ENCODE measurements around the gene TULP1.

The TULP1 gene

GRCh38 chr6:35481226-35481625, 31.5 kb downstream of the TULP1 start:
- no peak for DNase-seq

- no peak for DNase-seq
Measured at GRCh38 chr6:35480176-35480575, 32.5 kb downstream of the TULP1 start.

GRCh38 chr6:35478259-35478658, 34.4 kb downstream of the TULP1 start:
- no peak for DNase-seq

- DNase-seq: no peak
Measured at GRCh38 chr6:35477551-35478179, 35.0 kb downstream of the TULP1 start.

DNA sequence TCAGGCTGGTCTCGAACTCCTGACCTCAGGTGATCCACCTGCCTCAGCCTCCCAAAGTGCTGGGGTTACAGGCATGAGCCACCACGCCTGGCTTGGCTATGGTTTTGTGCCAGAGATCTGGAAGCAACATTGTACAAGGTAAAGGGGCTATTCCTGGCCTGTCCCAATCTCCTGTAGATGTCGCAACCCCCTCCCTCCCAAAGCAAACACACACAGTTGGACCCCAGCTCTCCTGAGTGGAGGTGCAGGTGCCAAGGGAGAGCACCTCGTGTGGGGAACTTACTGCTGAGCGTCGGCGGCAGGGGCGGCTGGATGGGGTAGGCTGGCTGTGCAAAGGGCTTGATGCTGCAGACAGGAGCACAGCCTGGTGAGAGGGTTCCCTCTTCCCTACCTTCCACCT, 35.7 kb downstream of the TULP1 start:
- no peak for DNase-seq

GRCh38 chr6:35476004-35476403, 36.7 kb downstream of the TULP1 start:
- no peak for DNase-seq

GRCh38 chr6:35475573-35475972, 37.1 kb downstream of the TULP1 start:
- DNase-seq: no peak

DNA sequence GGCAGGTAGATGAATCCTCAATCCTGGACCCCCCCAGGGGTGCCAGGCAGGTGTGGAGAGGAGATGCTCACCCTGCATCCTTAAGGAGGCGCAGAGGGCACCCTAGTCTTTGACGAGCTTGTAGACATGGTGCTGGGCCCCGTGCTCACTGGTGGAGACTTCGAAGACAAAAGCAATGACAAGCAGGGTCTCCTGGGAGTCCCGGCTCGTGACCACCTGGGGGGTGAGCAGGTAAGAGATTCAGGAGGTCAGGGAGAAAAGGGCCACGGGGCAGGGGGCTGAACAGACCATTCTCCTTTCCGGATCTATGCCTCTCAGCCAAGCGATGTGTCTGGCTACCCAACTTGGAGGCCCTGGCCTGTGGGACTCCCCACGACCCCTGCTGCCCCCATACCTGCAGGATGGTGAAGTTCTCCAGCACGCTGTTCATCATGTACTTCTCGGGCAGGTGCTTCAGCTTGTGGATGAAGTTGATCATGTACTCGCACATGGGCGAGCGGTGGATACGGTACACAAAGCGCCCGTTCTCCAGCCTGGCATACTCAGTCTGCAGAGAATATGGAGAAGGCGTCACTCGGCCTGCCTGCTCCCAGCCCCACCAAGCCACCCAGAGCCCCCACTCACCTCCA, 37.6 kb downstream of the TULP1 start:
- DNase-seq: no peak

- no peak for DNase-seq
Measured at GRCh38 chr6:35474131-35474941, 38.4 kb downstream of the TULP1 start.

- DNase-seq: no peak
Measured at GRCh38 chr6:35473850-35474130, 38.9 kb downstream of the TULP1 start.

DNA sequence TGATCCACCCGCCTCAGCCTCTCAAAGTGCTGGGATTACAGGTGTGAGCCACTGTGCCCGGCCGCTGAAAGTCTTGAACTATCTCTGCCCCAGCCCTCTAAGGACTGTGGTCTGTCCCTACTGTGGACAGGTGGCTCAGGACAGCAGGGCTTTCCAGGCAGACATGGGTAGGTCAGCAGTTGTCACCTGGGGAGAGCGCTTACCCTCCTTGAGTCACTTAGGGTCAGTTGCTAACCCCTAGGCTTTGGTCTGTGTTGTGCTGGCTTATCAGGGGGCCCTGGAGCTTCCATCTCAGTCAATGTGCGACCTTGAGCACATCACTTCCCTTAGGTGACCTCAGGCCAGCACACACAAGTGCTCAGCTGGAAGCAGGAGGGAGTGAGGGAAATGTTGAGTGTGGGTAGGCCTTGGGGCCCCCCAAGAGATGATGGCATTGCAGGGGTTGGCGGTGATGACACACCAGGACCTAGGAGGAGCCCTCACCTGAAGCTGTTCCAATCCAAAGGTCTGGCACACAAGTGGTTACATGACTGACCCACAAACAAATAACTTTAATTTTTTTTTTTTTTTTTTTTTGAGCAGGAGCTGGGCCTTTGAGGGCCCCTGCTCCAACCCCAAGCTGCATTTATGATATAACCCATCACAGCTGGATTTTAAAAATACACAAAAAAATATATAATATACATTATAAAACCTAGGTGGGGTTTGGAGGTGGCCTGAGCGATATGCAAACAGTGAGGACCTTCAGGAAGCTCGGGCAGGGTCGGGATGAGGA, 39.4 kb downstream of the TULP1 start:
- DNase-seq: no peak

DNA sequence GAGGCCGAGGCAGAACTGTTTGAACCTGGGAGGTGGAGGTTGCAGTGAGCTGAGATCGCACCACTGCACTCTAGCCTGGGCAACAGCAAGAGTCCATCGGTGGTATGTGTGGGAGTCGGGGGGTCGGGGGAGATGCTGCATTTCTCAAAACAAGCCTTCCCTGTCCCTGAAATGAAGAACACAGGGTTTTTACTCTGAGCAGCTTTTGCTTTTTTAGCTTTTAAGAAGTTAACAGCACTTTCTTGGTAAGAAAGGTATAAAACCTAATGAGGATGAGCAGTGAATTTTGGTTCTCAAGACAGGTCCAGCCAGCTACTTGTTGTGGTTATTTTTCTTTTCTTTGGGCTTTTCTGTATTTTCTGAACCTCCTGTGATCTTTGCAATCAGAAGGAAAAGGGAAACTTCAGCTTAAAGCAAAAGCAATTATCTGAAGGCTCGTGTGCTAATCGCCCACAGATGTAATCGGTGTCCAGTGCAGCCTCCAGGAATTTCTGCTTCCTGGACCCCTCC, 40.8 kb downstream of the TULP1 start:
- no peak for DNase-seq

- no peak for DNase-seq
Measured at GRCh38 chr6:35470663-35471120, 42.0 kb downstream of the TULP1 start.

DNA sequence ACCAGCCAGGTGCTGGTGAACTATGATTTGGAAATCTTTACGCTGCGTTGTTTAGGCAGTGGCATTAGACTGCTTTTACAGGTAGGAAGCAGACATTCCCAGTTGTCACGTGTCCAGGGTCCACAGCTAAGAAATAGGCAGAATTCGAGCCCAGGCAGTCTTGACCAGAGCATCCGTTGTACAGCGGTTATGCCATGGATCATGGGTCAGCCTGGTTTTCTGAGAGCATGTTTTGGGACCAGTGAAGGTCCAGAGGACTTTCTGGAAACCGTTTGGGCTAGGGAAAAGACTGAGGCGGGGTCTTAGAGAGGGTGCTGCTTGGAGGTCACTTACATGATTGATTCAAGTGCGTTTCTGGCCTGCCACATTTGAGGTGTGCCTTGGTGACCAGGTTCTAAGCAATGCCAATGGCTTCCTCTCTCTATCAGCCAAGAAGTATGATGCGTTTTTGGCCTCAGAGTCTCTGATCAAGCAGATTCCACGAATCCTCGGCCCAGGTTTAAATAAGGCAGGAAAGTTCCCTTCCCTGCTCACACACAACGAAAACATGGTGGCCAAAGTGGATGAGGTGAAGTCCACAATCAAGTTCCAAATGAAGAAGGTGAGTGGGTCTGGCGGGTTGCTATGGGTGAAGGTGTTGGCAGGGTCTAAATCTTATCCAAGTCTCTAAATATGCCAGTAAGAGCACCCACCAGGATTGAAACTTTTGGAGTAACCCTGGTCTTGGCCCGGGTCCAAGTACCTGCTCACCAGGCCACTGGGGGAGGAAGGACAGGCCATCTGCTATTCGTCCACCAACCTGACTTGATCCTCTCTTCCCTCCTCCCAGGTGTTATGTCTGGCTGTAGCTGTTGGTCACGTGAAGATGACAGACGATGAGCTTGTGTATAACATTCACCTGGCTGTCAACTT, 42.7 kb downstream of the TULP1 start:
- DNase-seq: no peak

DNA sequence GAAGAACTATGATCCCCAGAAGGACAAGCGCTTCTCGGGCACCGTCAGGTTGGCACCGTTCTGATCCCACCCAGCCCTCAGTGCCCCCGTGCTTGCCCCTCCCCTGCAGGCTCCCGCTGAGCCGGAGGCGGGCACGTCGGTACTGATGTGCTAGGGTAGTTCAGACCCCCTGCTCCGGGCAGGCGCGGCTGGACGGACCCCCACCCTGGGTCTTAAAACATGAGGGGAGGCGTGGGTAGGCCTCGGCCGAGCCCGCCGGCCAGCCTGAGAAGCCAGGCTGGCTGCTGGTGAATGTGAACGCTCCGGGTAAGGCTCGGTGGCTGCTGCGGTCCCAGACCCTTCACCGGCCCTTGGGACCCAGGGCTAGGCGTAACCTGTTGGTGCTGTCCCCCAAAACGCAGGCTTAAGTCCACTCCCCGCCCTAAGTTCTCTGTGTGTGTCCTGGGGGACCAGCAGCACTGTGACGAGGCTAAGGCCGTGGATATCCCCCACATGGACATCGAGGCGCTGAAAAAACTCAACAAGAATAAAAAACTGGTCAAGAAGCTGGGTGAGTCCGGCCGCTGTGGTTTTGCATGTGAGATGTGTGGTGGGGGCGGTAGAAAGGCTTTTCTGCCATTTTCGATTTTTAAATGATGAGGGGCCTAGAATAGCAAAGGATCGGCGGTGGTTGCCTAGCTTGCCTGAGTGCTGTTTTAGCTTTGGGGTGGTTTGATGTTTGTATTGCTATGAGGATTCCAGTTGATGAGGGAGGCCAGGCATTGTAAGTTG, 43.5 kb downstream of the TULP1 start:
- no peak for DNase-seq

- peak; percentile 87 for DNase-seq
Measured at GRCh38 chr6:35468181-35468979, 44.3 kb downstream of the TULP1 start, which contains the start of gene RPL10A. Gene RPL10A, plus strand, starts transcription at chr6:35468401. Its CDS starts 34 bp downstream, at chr6:35468435.

DNA sequence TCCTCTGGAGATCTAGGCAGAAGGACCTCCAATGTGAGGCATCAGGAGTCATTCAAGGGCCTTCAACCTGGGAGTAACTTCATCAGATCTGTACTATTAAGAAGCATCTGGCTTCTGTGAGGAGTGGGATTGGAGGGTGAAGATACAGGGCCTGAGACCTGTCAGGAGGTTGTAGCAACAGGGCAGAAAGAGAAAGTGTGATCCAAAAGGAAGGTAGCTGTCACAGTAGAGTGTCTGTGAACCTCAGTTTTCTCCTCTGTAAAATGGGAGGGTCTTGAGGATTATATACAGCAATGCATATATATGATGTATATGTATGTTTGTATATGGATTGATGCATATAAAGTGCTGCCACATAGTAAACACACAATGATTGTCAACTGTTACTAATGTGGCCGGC, 47.0 kb downstream of the TULP1 start:
- no peak for DNase-seq

GRCh38 chr6:35463292-35463691, 49.4 kb downstream of the TULP1 start:
- no peak for DNase-seq

- DNase-seq: no peak
Measured at GRCh38 chr6:35461270-35461669, 51.4 kb downstream of the TULP1 start.

- no peak for DNase-seq
Measured at GRCh38 chr6:35457907-35458306, 54.8 kb downstream of the TULP1 start.

Data from NCI-H524 treated with DMSO at 0.1 percent for 48 hours (cell line).